ENCODE results near the gene CTBP2. TPM values are rescaled to one million over a fixed set of nuclear protein-coding genes. Genes with fewer than 3 reads are reported as not detected.

CTBP2 gene
- total RNA-seq, 1 experiment from 2014 or later = 67.8 TPM

GRCh38 chr10:125133696-125134482, 26.5 kb downstream of the CTBP2 start:
- no peak for DNase-seq
- H3K27me3 ChIP-seq = no peaks in the 10 kb centered on the region
- no peak overlapping the region for H3K4me3 ChIP-seq
- H3K9me3 ChIP-seq (replicated peaks) = no peaks in the 10 kb centered on the region
- peaks cover 25% of the 10 kb centered on the region for H3K36me3 ChIP-seq
- no peak overlapping the region for H3K27ac ChIP-seq
- H3K4me1 ChIP-seq = peaks cover 24% of the 10 kb centered on the region

- Histone ChIP-seq H3K27ac (peak overlapping the region; percentile 48), H3K36me3 (peaks cover 24% of the 10 kb centered on the region), H3K27me3 (no peaks in the 10 kb centered on the region), H3K9me3 (replicated peaks) (no peaks in the 10 kb centered on the region), H3K4me1 (peaks cover 24% of the 10 kb centered on the region), H3K4me3 (no peak overlapping the region)
- DNase-seq = peak; percentile 90 to 93
Observed at GRCh38 chr10:125132344-125132743, 28.0 kb downstream of the CTBP2 start.

- H3K4me3 ChIP-seq = no peak overlapping the region
- H3K27me3 ChIP-seq = no peaks in the 10 kb centered on the region
- no peak for DNase-seq
- peaks cover 19% of the 10 kb centered on the region for H3K36me3 ChIP-seq
- no peaks in the 10 kb centered on the region for H3K9me3 ChIP-seq (replicated peaks)
- peaks cover 24% of the 10 kb centered on the region for H3K4me1 ChIP-seq
- no peak overlapping the region for H3K27ac ChIP-seq
Observed at GRCh38 chr10:125130916-125131315, 29.4 kb downstream of the CTBP2 start.

- DNase-seq = no peak
- H3K36me3 ChIP-seq = peaks cover 15% of the 10 kb centered on the region
Observed at GRCh38 chr10:125130260-125130659, 30.1 kb downstream of the CTBP2 start.

GRCh38 chr10:125129076-125129458, 31.3 kb downstream of the CTBP2 start:
- Histone ChIP-seq H3K9me3 (replicated peaks) (no peaks in the 10 kb centered on the region), H3K4me1 (peaks cover 23% of the 10 kb centered on the region), H3K27me3 (no peaks in the 10 kb centered on the region), H3K36me3 (peaks cover 17% of the 10 kb centered on the region), H3K27ac (no peak overlapping the region), H3K4me3 (no peak overlapping the region)
- no peak for DNase-seq

More at GRCh38 chr10:125130260-125130659, 30.1 kb downstream of the CTBP2 start:
- Histone ChIP-seq H3K9me3 (replicated peaks) (no peaks in the 10 kb centered on the region), H3K4me1 (peaks cover 24% of the 10 kb centered on the region), H3K27me3 (no peaks in the 10 kb centered on the region), H3K27ac (no peak overlapping the region), H3K4me3 (no peak overlapping the region)

GRCh38 chr10:125128397-125129075, 31.8 kb downstream of the CTBP2 start:
- Histone ChIP-seq H3K4me3 (no peak overlapping the region), H3K27ac (no peak overlapping the region), H3K27me3 (no peaks in the 10 kb centered on the region), H3K4me1 (peaks cover 17% of the 10 kb centered on the region), H3K36me3 (peaks cover 17% of the 10 kb centered on the region), H3K9me3 (replicated peaks) (no peaks in the 10 kb centered on the region)
- DNase-seq = no peak

GRCh38 chr10:125127986-125128385, 32.4 kb downstream of the CTBP2 start:
- no peak for DNase-seq
- H3K27me3 ChIP-seq = no peaks in the 10 kb centered on the region
- peaks cover 12% of the 10 kb centered on the region for H3K4me1 ChIP-seq
- H3K36me3 ChIP-seq = peaks cover 17% of the 10 kb centered on the region
- H3K4me3 ChIP-seq = no peak overlapping the region
- no peak overlapping the region for H3K27ac ChIP-seq
- no peaks in the 10 kb centered on the region for H3K9me3 ChIP-seq (replicated peaks)

- Histone ChIP-seq H3K4me1 (peaks cover 5% of the 10 kb centered on the region), H3K27ac (no peak overlapping the region), H3K4me3 (no peak overlapping the region), H3K27me3 (no peaks in the 10 kb centered on the region), H3K9me3 (replicated peaks) (no peaks in the 10 kb centered on the region), H3K36me3 (peaks cover 17% of the 10 kb centered on the region)
- DNase-seq = no peak
Observed at GRCh38 chr10:125127110-125127509, 33.3 kb downstream of the CTBP2 start.

GRCh38 chr10:125125951-125126735, 34.2 kb downstream of the CTBP2 start:
- DNase-seq = no peak
- Histone ChIP-seq H3K9me3 (replicated peaks) (no peaks in the 10 kb centered on the region), H3K27ac (no peak overlapping the region), H3K36me3 (peaks cover 7% of the 10 kb centered on the region), H3K4me1 (no peaks in the 10 kb centered on the region), H3K27me3 (no peaks in the 10 kb centered on the region), H3K4me3 (no peak overlapping the region)

GRCh38 chr10:125124907-125125306, 35.5 kb downstream of the CTBP2 start:
- DNase-seq = no peak
- Histone ChIP-seq H3K4me1 (peaks cover 4% of the 10 kb centered on the region; the same call in 1 of the 2 replicates), H3K27ac (no peak overlapping the region)

GRCh38 chr10:125124115-125124487, 36.3 kb downstream of the CTBP2 start:
- Histone ChIP-seq H3K4me3 (no peak overlapping the region), H3K9me3 (replicated peaks) (no peaks in the 10 kb centered on the region), H3K27ac (no peak overlapping the region), H3K4me1 (peaks cover 4% of the 10 kb centered on the region; the same call in 1 of the 2 replicates), H3K36me3 (peaks cover 7% of the 10 kb centered on the region), H3K27me3 (no peaks in the 10 kb centered on the region)
- DNase-seq = no peak

More at GRCh38 chr10:125124907-125125306, 35.5 kb downstream of the CTBP2 start:
- Histone ChIP-seq H3K4me3 (no peak overlapping the region), H3K27me3 (no peaks in the 10 kb centered on the region), H3K36me3 (peaks cover 7% of the 10 kb centered on the region), H3K9me3 (replicated peaks) (no peaks in the 10 kb centered on the region)

GRCh38 chr10:125123476-125124114, 36.8 kb downstream of the CTBP2 start:
- no peaks in the 10 kb centered on the region for H3K27me3 ChIP-seq
- H3K4me1 ChIP-seq = peaks cover 4% of the 10 kb centered on the region; the same call in 1 of the 2 replicates
- H3K36me3 ChIP-seq = peaks cover 6% of the 10 kb centered on the region
- H3K4me3 ChIP-seq = no peak overlapping the region
- H3K9me3 ChIP-seq (replicated peaks) = no peaks in the 10 kb centered on the region
- no peak for DNase-seq
- no peak overlapping the region for H3K27ac ChIP-seq

- no peak for DNase-seq
- Histone ChIP-seq H3K9me3 (replicated peaks) (no peaks in the 10 kb centered on the region), H3K36me3 (peaks cover 6% of the 10 kb centered on the region), H3K27me3 (no peaks in the 10 kb centered on the region), H3K4me3 (no peak overlapping the region), H3K27ac (no peak overlapping the region), H3K4me1 (peaks cover 4% of the 10 kb centered on the region; the same call in 1 of the 2 replicates)
Observed at GRCh38 chr10:125122566-125122965, 37.8 kb downstream of the CTBP2 start.

GRCh38 chr10:125121003-125121402, 39.4 kb downstream of the CTBP2 start:
- Histone ChIP-seq H3K9me3 (replicated peaks) (no peaks in the 10 kb centered on the region), H3K27me3 (no peaks in the 10 kb centered on the region), H3K27ac (no peak overlapping the region), H3K4me1 (peaks cover 4% of the 10 kb centered on the region; the same call in 1 of the 2 replicates), H3K36me3 (peaks cover 6% of the 10 kb centered on the region), H3K4me3 (no peak overlapping the region)
- no peak for DNase-seq

Data from SJCRH30 (cell line).